Hypothalamus (tissue), 51 donors: ENCODE data around the gene SCN5A.

Experiments
- DNase-seq, 51 donors: peaks; one replicate each; lab custom pipeline; 2025; lab: John Stamatoyannopoulos, UW

The SCN5A gene

DNA sequence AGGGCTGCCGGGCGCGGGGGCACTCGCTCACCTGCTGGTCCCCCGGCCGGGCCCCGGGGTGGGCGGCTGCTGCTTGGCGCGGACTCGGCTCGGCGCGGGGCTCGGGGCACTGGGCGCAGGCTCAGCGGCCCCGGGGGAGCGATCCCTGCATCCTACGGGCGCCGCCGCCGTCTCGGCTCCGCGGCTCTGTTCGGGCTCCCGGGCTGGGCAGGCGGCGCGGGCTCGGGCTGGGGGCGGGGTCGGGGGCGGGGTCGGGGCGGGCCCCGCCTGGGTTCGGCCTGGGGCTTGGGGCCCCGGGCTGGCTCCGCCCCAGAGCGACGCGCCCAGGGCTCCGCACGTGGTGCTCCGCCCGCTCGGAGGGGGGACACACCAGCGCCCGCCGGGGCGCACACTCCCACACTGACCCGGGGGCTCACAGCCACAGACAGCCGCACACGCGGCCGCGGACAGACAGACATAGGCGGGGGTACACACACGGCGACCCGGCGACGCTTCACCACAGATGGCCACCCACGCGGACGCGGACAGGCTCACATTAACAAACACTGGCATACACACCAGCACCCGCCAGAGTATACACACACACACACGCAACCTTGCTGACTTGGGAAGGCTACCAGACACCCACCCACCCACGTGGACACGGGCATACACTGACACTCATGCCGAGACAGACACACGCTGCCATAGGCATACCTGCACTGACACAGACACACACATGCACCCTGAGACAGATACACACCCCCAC lies at the start of gene SCN5A:
TSS of gene SCN5A (minus strand) at position 188 of the 748 bp plus-strand sequence. CDS start 16,380 bp downstream, outside the sequence.
- DNase-seq: peak in 13 of 51 donors; percentile 9 to 54 (median 24)

DNA sequence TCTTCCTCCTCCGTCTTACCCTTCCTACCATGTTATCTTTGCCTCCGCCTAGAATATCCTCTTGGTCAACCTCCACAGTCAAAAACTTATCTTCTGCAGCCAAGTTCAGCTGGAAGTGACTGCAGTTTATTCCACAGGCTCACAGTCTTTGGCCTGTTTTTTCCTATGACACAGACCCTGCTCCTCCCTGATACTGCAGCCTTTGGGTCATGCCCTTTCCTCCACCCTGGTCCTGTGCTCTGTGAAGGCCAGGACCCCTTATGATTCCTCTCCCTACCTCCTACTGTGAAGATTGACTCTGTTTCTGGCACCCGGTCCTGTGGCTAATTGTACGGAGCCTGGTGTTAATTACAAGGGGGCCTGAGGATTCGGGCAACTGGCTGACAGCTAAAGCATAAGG lies 49.3 kb upstream of the SCN5A start:
- DNase-seq: no peak

DNA sequence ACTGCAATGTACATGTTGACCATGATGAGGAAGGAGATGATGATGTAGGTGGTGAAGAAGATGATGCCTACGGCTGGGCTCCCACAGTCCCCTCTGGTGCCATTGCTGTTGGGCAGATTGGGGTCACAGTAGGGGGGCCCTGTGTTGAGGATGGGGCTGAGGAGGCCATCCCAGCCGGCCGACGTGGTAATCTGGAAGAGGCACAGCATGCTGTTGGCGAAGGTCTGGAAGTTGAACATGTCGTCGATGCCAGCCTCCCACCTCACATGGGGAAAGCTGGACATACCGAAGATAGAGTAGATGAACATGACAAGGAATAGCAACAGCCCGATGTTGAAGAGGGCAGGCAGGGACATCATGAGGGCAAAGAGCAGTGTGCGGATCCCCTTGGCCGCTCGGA lies 48.6 kb upstream of the SCN5A start:
- DNase-seq: no peak

DNA sequence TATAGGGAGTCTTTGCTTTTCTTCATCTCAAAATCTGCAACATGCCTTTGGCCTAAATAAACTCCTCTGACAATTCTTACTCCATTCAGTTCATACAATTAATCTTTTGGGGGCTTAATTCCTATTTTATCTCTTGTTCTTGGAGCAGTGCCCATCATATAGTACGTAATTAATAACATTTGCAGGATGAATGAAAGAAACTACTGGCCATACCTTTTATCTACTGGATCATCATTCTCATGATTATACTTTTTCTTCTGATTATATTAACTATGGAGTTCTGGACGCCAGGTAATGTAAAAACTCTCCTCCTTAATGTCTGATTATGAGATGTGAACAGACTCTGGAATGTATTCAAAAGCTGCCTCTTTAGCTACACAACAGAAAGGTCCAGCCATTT lies 46.5 kb upstream of the SCN5A start:
- no peak for DNase-seq

DNA sequence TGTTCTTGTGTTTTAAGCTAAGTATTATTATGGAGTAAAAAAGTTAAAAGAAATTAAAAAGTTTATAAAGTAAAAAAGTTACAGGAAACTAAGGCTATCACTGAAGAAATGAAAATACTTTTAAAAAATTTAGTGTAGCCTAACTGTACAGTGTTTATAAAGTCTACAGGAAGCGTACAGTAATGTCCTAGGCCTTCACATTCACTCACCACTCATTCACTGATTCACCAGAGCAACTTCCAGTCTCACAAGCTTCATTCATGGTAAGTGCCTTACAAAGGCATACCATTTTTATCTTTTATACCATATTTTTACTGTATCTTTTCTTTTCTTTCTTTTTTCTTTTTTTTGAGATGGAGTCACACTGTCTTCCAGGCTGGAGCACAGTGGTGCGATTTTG lies 40.7 kb upstream of the SCN5A start:
- DNase-seq: no peak

DNA sequence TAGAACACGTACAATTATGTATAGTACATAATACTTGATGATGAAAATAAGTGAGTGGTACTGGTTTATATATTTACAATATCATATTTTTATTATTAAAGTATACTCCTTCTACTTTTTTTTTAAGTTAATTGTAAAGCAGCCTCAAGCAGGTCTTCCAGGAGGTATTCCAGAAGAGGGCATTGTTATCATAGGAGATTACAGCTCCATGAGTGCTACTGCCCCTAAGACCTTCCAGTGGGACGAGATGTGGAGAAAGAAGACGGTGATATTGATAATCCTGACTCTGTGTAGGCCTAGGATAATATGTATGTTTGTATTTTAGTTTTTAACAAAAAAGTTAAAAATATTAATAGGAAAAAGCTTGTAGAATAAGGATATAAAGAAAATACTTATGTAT lies 40.3 kb upstream of the SCN5A start:
- no peak for DNase-seq

DNA sequence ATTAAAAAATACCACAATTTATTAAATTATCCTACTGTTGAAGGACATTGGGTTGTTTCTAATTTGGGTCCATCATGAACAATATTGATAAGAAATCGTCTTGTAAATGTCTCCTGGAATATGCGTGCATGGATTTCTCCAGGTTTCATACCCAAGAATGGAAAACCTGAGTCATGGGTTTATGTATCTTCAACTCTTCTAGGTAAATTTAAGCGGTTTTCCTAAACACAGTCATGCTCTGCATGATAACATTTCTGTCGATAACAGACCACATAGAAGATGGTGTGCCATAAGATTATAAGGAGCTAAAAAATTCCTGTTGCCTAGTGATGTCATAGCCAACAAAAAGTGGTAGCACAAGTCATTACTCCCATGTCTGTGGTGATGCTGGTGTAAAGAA lies 39.9 kb upstream of the SCN5A start:
- DNase-seq: no peak

DNA sequence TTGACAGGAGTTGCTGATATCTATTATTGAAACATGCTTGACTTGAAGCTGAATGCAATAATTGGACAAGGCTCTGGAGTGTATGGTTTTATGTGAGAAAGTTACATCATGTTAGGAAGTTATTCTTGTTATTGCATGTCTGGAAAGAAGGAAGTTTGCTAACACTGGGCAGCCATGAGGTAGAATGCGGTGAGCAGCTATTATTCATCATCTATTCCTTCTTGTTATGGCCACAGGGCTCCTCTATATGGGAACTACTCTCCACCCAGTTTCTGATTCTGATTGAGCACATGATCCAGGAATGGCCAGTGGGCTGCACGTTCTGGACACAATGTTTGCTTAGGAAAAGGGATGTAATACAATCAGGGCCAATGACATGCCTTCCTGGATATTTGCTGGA lies 37.8 kb upstream of the SCN5A start:
- no peak for DNase-seq

DNA sequence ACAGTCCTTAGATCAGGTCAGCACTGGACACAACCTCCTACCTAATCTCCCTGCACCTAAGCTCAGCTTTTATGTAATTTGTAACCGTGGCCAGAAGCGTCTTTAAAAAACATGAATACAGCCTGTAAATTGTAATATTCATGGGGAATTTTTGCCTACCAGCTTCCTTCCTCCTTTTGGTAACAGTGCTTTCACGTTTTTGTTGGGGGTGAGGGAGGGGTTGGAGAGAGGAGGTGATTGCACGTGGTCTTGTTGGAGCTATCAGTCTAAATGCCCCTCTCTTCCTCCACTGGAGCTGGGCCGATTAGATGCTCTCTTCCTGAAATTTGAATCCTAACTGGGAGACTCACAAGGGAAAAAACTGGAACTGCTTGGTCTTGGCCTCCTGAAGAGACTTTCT lies 35.1 kb upstream of the SCN5A start:
- DNase-seq: no peak

DNA sequence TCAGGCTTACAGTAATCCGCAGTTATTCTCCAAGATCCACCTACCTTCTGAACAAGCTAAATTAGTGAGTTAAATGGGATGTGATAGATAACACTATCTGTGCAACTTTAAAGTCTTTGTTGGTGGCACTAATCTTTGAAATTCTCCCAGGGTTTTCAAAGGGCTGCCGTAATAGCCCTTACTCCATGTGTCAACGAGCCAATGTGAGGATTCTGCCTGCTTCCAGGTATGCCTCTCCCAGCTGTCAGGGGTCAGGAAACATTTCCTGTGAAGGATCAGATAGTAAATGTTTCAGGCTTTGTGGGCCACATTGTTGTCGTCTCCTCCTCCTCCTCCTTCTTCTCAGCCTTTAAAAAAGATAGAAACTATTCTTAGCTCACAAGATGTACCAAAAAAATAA lies 20.2 kb upstream of the SCN5A start:
- no peak for DNase-seq

DNA sequence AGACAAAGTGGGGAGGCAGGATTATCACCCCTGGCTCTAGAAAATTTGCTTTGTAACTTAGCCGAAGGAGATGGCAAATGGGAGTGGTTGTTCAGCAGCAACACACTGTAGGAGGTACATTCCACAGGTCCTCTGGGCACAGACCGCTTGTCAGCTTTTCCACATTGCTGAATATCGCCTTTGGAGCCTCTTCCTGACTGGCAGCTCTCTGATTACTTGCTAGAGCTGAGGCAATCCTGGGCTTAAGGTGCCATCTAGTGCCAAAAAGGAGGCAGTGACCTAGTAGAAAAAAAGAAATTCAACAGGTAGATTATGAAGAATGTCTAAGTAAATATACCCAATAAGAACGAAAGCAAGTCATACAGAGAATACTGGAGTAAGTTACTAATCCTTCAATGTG lies 13.1 kb upstream of the SCN5A start:
- DNase-seq: no peak

DNA sequence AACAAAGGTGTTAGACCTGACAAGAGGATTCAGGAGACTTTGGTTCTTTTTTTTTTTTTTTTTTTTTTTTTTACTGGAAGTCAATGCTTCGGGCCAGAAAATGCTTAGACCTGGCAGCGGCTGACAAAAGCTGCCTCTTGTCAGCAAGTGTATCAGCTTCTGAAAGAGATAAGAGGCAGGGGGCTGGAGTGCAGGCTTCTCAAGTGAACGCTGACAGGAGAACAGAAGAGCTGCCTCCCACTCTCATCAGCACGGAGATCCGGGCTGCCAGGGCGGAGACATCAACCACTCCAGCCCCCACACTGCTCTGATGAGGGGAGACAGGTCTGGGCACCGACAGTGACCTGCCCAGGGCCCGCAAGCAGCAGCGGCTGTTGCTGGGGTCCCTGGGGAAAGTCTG lies 9.4 kb upstream of the SCN5A start:
- no peak for DNase-seq

DNA sequence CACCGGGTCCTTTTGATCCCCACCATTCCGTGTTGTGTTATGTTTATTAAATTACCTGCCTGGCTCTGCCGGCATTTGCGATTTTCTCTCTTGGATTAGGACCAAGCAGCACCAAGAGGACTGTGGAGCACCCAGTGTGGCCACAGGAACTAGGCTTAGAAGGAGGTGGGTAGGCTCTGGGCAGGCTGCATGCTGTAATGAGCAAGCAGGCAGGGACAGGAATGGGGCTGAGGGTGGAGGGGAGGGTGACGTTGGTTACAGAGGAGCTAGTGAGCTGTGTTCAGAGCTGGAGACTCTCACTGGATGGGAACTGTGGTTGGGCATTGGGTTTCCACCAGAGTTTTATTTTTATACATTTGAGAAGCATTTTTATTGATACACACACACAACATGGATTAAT lies 7.9 kb upstream of the SCN5A start:
- no peak for DNase-seq

DNA sequence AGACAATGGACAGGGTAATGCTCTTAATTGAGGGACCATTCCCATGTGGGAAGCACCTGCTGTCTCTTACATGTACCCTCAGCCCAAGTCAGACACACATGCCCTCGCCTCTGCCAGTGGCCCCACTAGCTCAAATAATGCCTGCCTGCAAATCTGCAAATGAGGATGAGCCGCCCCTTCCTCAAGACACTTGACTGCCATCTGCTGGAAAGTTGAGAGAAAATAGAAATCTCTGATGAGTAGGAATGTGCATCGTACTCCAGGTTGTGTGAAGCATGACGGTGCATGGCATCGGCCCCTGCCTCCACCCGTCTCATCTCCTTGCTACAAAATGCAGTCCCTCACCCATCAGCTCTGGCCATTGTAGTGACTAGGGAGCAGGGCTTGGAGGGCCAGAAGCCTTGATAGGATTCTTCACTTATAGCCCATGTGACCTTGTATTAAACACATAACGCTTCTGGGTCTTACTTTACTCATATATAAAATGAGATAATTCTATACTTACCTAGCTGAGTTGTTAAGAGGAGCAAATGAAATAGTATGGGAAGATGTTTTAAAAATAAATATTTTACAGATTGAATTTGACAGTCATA lies 6.3 kb upstream of the SCN5A start:
- DNase-seq: peak in 3 of 51 donors; percentile 7 to 43 (median 20)

DNA sequence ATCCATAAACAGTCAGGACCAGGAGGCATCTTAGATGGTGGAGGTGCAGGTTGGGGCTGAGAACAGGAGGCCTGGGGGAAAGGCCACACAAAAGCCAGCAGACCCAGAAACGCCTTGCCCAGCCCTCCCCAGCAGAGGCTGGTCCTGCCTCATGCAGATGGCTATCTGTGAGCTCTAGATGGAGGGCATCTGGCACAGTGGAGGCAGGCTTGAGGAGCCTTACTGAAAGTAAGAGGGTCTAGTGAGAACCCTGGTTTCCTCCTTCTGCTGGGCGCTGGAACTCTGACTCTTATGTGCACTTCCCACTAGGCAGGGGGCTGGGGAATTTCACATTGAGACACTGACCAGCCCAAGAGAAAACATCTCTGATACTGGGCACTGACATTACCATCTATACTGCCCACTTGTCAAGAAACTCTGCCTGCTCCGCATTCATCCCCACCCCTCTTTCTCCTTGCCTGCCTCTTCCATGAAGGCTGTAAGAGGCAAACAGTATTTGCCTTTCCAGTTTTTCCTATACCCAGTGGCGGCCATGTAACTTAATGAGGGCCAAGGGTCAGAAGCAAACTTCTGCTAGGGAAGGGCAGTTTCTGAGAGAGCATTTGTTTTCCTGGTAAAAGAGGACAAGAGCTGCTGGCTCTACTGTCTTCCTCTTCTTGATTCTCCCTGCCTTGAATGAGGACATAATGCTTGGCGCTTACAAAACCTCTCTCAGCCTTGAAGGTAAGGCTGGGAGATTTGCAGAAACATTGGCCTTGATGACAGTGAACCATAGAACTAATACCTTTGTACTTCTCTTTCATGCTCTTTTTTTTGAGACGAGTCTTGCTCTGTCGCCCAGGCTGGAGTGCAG lies 4.4 kb upstream of the SCN5A start:
- DNase-seq: no peak

DNA sequence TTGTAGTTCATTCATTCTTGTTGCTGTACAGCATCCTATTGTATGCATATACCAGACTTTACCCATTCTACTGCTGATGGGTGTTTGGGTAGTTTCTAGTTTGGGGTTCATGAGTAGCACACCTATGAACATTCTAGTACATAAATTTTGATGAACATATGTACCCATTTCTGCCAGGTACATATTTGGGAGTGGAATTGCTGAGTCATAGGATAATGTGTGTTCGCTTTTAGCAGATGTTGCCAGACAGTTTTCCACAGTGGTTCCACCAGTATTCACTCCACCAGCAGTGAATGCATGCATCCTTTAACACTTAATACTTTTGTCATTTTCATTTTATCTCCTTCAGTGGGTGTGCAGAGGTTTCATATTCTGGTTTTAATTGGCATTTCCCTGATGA lies 3.4 kb upstream of the SCN5A start:
- no peak for DNase-seq

DNA sequence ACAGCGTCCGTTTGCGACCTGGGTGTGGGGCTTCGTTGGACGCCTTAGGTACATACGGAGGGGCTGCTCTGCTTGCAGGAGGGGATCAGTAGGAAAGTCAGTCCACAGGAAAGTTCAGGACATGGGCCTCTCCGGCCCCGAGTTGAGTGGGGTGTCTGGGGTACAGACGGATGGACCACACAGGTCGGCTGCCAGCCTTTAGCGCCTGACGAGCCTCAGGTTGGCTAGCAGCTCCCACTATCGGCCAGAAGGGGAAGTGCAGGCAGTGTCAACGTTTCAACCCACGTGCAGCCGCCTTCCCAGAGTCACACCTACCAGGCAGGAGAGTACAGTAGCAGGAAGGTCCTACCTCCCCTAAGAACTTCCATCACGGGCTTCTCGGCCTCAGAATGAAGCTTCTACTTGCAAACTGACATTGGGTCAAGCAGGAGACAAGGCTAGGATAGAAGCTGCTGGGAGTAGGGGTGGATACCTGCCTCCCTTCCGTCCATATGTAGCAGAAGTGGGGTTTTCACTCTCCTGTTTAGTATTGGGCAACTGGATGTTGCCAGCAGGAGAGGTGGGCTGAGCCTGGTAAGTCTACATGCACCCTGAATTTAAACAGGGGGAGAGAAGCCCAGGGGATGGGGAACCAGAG lies 1.8 kb upstream of the SCN5A start:
- peak in 28 of 51 donors; percentile 7 to 66 (median 30) for DNase-seq

DNA sequence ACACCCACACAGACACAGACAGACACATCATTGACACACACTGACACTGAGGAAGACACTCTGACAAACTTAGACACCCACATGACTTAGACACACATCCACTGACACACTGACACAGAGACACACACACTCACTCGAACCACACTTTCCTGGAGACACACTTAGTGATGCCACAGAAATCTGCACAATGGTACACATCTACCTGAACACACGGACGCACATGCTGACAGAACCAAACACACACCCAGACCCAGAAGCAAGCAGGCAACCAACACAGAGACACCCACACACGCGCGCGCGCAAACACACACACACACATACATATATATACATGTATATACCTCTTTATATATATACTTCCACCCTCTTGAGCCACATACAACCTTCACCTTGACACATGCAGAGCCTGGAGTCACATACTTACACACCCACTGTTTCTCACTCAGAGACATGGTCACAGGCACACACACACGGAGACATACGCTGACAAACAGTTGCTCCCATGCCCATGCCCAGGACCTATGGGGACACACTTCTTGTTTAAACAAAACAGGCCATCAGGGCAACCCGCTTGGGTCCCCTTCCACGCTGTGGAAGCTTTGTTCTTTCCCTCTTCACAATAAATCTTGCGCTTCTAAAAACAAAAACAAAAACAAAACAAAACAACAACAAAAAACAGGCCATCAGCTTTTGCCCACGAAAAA lies 913 bp upstream of the SCN5A start:
- DNase-seq: no peak

DNA sequence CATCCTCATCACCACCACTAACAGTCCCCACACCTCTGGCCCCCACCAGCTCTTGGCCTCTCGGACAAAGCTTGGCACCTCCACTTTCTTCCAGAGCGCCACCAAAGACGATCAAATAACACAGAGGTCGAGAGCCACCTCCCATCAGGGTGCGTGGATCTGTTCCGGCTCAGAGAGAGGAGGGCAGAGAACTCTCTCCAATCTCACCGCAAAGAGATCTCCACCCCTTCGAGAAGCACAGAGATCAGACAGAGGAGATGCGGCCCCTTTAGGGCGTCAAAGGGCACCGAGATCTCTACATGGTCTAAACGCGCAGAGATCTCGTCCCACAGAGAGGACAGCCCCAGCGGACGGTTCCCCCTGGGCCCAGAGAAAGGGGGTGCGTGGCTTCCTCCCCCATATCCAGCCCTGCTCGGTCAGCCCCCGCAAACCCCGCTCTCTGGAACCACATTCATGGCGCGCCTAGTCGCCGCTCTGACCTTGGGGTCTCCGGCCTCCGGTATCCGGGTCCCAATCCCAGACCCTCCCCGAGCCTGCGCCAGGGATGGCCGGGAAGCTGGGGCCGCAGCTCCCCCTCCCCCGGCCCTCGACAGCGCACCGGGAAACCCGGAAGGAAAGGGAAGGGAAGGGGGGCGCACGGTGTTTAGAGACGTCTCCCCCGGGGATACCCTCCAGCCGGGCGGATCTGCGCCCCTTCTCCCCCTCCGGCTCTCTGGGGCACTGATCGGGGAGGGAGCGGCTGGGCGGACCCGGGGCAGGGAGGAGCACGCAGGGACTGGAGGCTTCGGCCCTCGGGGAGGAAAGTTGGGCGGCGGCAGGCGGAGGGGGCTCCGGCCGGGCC lies 608 bp downstream of the SCN5A start:
- DNase-seq: no peak
